Activated CD4-positive, alpha-beta T cell treated with anti-CD3 and anti-CD28 coated beads, Interleukin-2, amount 50 U/mL, for 1 hour (primary cell): Measurements from ENCODE around the gene CEP78.
"Not testable (repeated sequence)": the region's sequence is repeated elsewhere in the genome, so short reads cannot be mapped to it uniquely, and the experiment has no call there.

Source experiments
- DNase-seq: peaks from one replicate; pipeline ENCODE4 v3.0.0-alpha.2; 2020

CEP78 gene

GRCh38 chr9:78238046-78239038, 2.5 kb downstream of the CEP78 start:
- no peak for DNase-seq

- DNase-seq = no peak
Observed at GRCh38 chr9:78239506-78239905, 3.6 kb downstream of the CEP78 start.

- no peak for DNase-seq
Observed at GRCh38 chr9:78242041-78242440, 6.2 kb downstream of the CEP78 start.

- no peak for DNase-seq
Observed at GRCh38 chr9:78243130-78243529, 7.3 kb downstream of the CEP78 start.

- DNase-seq = no peak
Observed at GRCh38 chr9:78245401-78245800, 9.5 kb downstream of the CEP78 start.

GRCh38 chr9:78248635-78249034, 12.8 kb downstream of the CEP78 start:
- no peak for DNase-seq

- no peak for DNase-seq
Observed at GRCh38 chr9:78249542-78249941, 13.7 kb downstream of the CEP78 start.

GRCh38 chr9:78252616-78253015, 16.7 kb downstream of the CEP78 start:
- no peak for DNase-seq

GRCh38 chr9:78253285-78253684, 17.4 kb downstream of the CEP78 start:
- DNase-seq = no peak

GRCh38 chr9:78261403-78262001, 25.6 kb downstream of the CEP78 start:
- DNase-seq = no peak

- no peak for DNase-seq
Observed at GRCh38 chr9:78262655-78263054, 26.8 kb downstream of the CEP78 start.

GRCh38 chr9:78267889-78268288, 32.0 kb downstream of the CEP78 start:
- DNase-seq = no peak

GRCh38 chr9:78269784-78270183, 33.9 kb downstream of the CEP78 start:
- no peak for DNase-seq

- no peak for DNase-seq
Observed at GRCh38 chr9:78272307-78272706, 36.4 kb downstream of the CEP78 start.

GRCh38 chr9:78273761-78274160, 37.9 kb downstream of the CEP78 start:
- no peak for DNase-seq

- DNase-seq = no peak
Observed at GRCh38 chr9:78278177-78278777, 42.4 kb downstream of the CEP78 start.

- DNase-seq = no peak
Observed at GRCh38 chr9:78278801-78279200, 42.9 kb downstream of the CEP78 start.

GRCh38 chr9:78280982-78281668, 45.2 kb downstream of the CEP78 start:
- DNase-seq = no peak

GRCh38 chr9:78284181-78284580, 48.3 kb downstream of the CEP78 start:
- not testable (repeated sequence) for DNase-seq

- DNase-seq = no peak
Observed at GRCh38 chr9:78286125-78286524, 50.2 kb downstream of the CEP78 start.

GRCh38 chr9:78286946-78287388, 51.1 kb downstream of the CEP78 start:
- no peak for DNase-seq

- no peak for DNase-seq
Observed at GRCh38 chr9:78288214-78288892, 52.5 kb downstream of the CEP78 start.

GRCh38 chr9:78289474-78289873, 53.6 kb downstream of the CEP78 start:
- no peak for DNase-seq
